GM12878 (cell line): ENCODE results near the gene RETREG3. TPM values are rescaled to one million over a fixed set of nuclear protein-coding genes. Genes with fewer than 3 reads are reported as not detected.

ENCODE experiments used
- ATAC-seq: fragments of 200-7000 bp; cut with Tn5 transposase; 3 replicates; pipeline ENCODE4 v1.9.1; 2020; ENCODE audit warnings: mild to moderate bottlenecking, moderate library complexity
- BruUV-seq: library from RNA; stranded (reverse); fragments of 400-500 nt; replicated peaks from 2 replicates; lab custom pipeline; 2021; lab: Mats Ljungman, UMichigan
- CTCF ChIA-PET: fragments of 300-600 bp; sonication (Branson Sonifier 250); formaldehyde crosslinking; extraction: SDS; loops from one replicate; lab custom pipeline; 2021; ENCODE audit warnings: inconsistent platforms; lab: Yijun Ruan, JAX
- POLR2A ChIA-PET: fragments of 350-600 bp; formaldehyde crosslinking; extraction: SDS; loops from one replicate; lab custom pipeline; 2021; ENCODE audit warnings: inconsistent platforms; lab: Charles Lee
- RAD21 ChIA-PET: fragments of 300-600 bp; sonication (Branson Sonifier 250); formaldehyde crosslinking; loops from one replicate; lab custom pipeline; 2023; ENCODE audit warnings: antibody characterized with exemption; ENCODE audit not compliant: unreplicated experiment; lab: Charles Lee
- SMC1A ChIA-PET: fragments of 300-600 bp; sonication (Branson Sonifier 250); formaldehyde crosslinking; loops from one replicate; lab custom pipeline; 2023; ENCODE audit not compliant: unreplicated experiment, uncharacterized antibody; lab: Charles Lee
- DNase-seq: peaks from one replicate; pipeline ENCODE4 v3.0.0-alpha.2; 2011; ENCODE audit warnings: low read depth, low spot score
- FAIRE-seq: peaks from 3 replicates; lab custom pipeline; 2011; peaks lifted over from hg19 to GRCh38; lab: Jason Lieb, UNC
- H2AFZ ChIP-seq: 2 replicates; pipeline ENCODE4 v1.6.0; 2011; ENCODE audit warnings: low read depth, low read length, control low read depth; ENCODE audit not compliant: control insufficient read depth
- H3K27ac ChIP-seq: 2 replicates; pipeline ENCODE4 v1.5.1; 2011; ENCODE audit warnings: control low read depth; ENCODE audit not compliant: control insufficient read depth, insufficient read depth
- H3K27me3 ChIP-seq, 2 experiments: replicated peaks in 1 of 2; 2 replicates each; pipeline versions ENCODE4 v1.6.0 to v1.6.1; 2011; ENCODE audit warnings: low read length in 1 of 2; ENCODE audit not compliant: control insufficient read depth in 2 of 2, insufficient read depth in 2 of 2
- H3K36me3 ChIP-seq, 2 experiments: 2 replicates each; pipeline ENCODE4 v1.5.1; 2011; ENCODE audit warnings: low read length in 1 of 2; ENCODE audit not compliant: control insufficient read depth in 2 of 2, insufficient read depth in 2 of 2
- H3K4me1 ChIP-seq: 2 replicates; pipeline ENCODE4 v1.6.1; 2011; ENCODE audit warnings: mild to moderate bottlenecking, low read length, moderate library complexity, mixed read lengths; ENCODE audit not compliant: control insufficient read depth, insufficient read depth
- H3K4me2 ChIP-seq: 2 replicates; pipeline ENCODE4 v1.6.0; 2011; ENCODE audit warnings: control low read depth; ENCODE audit not compliant: control insufficient read depth, insufficient read depth
- H3K4me3 ChIP-seq: fragments of 200-600 bp; sonication (generic); 2 replicates; pipeline ENCODE4 v1.5.1; 2016
- H3K79me2 ChIP-seq: 2 replicates; pipeline ENCODE4 v1.6.0; 2011; ENCODE audit warnings: low read length; ENCODE audit not compliant: control insufficient read depth, insufficient read depth
- H3K9ac ChIP-seq: 2 replicates; pipeline ENCODE4 v1.8.0; 2011; ENCODE audit warnings: low read length, control low read depth, mixed read lengths; ENCODE audit not compliant: control insufficient read depth, insufficient read depth
- H3K9me3 ChIP-seq: replicated peaks from 3 replicates; pipeline ENCODE4 v1.5.1; 2011; ENCODE audit warnings: mild to moderate bottlenecking, low read length; ENCODE audit not compliant: control insufficient read depth, insufficient read depth
- H4K20me1 ChIP-seq: 2 replicates; pipeline ENCODE4 v1.6.0; 2011; ENCODE audit not compliant: control insufficient read depth, insufficient read depth
- CBFB ChIP-seq: IDR thresholded peaks from 2 replicates; pipeline ENCODE4 v1.6.1; 2016; ENCODE audit warnings: antibody characterized with exemption, low read depth
- EED ChIP-seq: sonication (generic); IDR thresholded peaks from 2 replicates; pipeline ENCODE4 v1.6.1; 2016; ENCODE audit warnings: antibody characterized with exemption, low read depth
- MTA2 ChIP-seq: fragments of 450-650 bp; IDR thresholded peaks from 2 replicates; pipeline ENCODE4 v1.6.1; 2016; ENCODE audit warnings: low read depth, mild to moderate bottlenecking, moderate library complexity
- MYB ChIP-seq: fragments of 150-350 bp; IDR thresholded peaks from 2 replicates; pipeline ENCODE4 v1.6.1; 2014; ENCODE audit warnings: mild to moderate bottlenecking, low read depth, low read length, borderline replicate concordance
- NFYB ChIP-seq: IDR thresholded peaks from 2 replicates; pipeline ENCODE4 v1.6.1; 2011; ENCODE audit warnings: low read depth, mild to moderate bottlenecking, low read length, improper control_type of control experiment, moderate library complexity; ENCODE audit not compliant: insufficient read depth
- NR2C2 ChIP-seq: IDR thresholded peaks from 2 replicates; pipeline ENCODE4 v1.6.1; 2011; ENCODE audit warnings: borderline replicate concordance, low read depth; ENCODE audit not compliant: control insufficient read depth, insufficient read length
- ZNF384 ChIP-seq: IDR thresholded peaks from 2 replicates; pipeline ENCODE4 v1.6.1; 2012; ENCODE audit warnings: low read depth, mild to moderate bottlenecking, low read length, improper control_type of control experiment, borderline replicate concordance
- ZNF592 ChIP-seq: fragments of 450-650 bp; IDR thresholded peaks from 2 replicates; pipeline ENCODE4 v1.6.1; 2017; ENCODE audit warnings: mild to moderate bottlenecking, moderate library complexity
- WGBS: methylation state at CpG from one replicate; pipeline ENCODE4 v1.1.6; 2016; ENCODE audit warnings: low lambda C conversion rate; ENCODE audit not compliant: insufficient replicate concordance, insufficient coverage; ENCODE audit errors: missing lambda C conversion rate; 5-methylcytosine and 5-hydroxymethylcytosine counted together
- in situ Hi-C: fragments of 300-500 bp; cut with MboI; formaldehyde crosslinking; loops from 9 replicates; pipeline ENCODE4 v1.14.3; 2018; ENCODE audit warnings: mixed read lengths
- intact Hi-C: fragments of 100-400 bp; cut with micrococcal nuclease; formaldehyde crosslinking; loops from one replicate; pipeline ENCODE4 v1.14.2; 2022; ENCODE audit not compliant: unreplicated experiment
- polyA plus RNA-seq, 11 experiments: library from polyadenylated mRNA; depleted of rRNA in 4 of 11; unstranded in 6 of 11; stranded (reverse) in 5 of 11; fragments of >200 nt; fragmentation: Nextera tagmentation in 4 of 11; fragmentation: Illumina TruSeq in 1 of 11; extraction: Ambion mirVana in 4 of 11; extraction: Trizol in 1 of 11; gene quantifications; 1 replicate in 1 of 11; 2 replicates in 10 of 11; pipeline versions ENCODE4 v1.2.1 to v1.2.3, GENCODE V29; 2011 to 2016; ENCODE audit warnings: inconsistent platforms in 2 of 11, missing spikeins in 2 of 11, low read depth in 1 of 11
- total RNA-seq, 4 experiments: library from RNA; depleted of rRNA in 3 of 4; stranded (reverse); fragments of >200 nt in 3 of 4; fragmentation: Illumina TruSeq in 1 of 4; extraction: Trizol in 1 of 4; gene quantifications; 2 replicates each; pipeline versions ENCODE4 v1.2.1 to v1.2.3, GENCODE V29; 2013 to 2021
- TF ChIP-seq, protein P1 (sequence below): IDR thresholded peaks from 2 replicates; pipeline ENCODE4 v1.6.1; 2012; ENCODE audit warnings: low read length, inconsistent platforms
- TF ChIP-seq, protein P2 (sequence below), 3 experiments: IDR thresholded peaks in 2 of 3; conservative IDR thresholded peaks in 1 of 3; 2 replicates each; pipeline ENCODE4 v1.5.1; 2011; ENCODE audit warnings: low read depth in 3 of 3, low read length in 3 of 3, mild to moderate bottlenecking in 3 of 3, control low read depth in 2 of 3, moderate library complexity in 2 of 3, inconsistent platforms in 1 of 3, mixed read lengths in 1 of 3; ENCODE audit not compliant: control insufficient read depth in 2 of 3, insufficient read depth in 1 of 3; ENCODE audit errors: extremely low read depth in 1 of 3
- TF ChIP-seq, protein P3 (sequence below): fragments of 450-650 bp; IDR thresholded peaks from 2 replicates; pipeline ENCODE4 v1.6.1; 2018; ENCODE audit warnings: borderline replicate concordance, mild to moderate bottlenecking; ENCODE audit not compliant: partially characterized antibody
- TF ChIP-seq, protein P4 (sequence below): fragments of 450-650 bp; IDR thresholded peaks from 2 replicates; pipeline ENCODE4 v1.6.1; 2014; ENCODE audit warnings: mild to moderate bottlenecking

RETREG3 gene
- total and polyA plus RNA-seq, 10 of the 15 experiments (the other 5 are each of a cell fraction or from before 2014, with no cell fraction given) = 7.0 to 50.6 (median 27.3) TPM

DNA sequence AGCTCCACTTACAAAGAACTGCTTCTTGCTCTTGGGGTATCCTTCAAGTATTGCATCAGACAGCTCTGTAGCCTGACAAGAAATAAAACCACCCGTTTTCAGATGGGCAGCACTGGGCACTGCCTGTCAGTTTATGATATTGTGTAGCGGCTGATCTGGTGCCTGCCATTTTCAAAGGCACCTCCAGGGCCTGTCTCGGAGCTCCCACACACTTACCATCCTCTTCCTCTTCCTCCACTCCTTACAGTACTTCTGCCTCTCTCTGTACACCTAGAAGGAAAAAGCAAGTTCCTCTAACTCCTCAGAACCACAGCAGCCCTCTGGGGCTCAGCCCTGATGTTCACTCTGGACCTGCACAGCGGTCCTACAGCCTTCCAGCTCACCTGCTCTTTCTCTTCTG, 36.1 kb downstream of the RETREG3 start:
- Histone ChIP-seq H3K27ac (no peak overlapping the region), H3K4me3 (no peak overlapping the region), H3K9ac (no peak overlapping the region), H3K9me3 (no peaks in the 10 kb centered on the region), H4K20me1 (peaks cover 2% of the 10 kb centered on the region; the same call in 1 of the 2 replicates), H3K79me2 (peaks cover 15% of the 10 kb centered on the region), H3K36me3 (peaks cover 17 to 40% of the 10 kb centered on the region in 2 experiments), H3K4me2 (no peak overlapping the region), H3K4me1 (0 out of 2 replicates have a peak, but pooled peaks cover 3% of the 10 kb centered on the region), H3K27me3 (no peaks in the 10 kb centered on the region), H2AFZ (no peak overlapping the region)
- CTCF ChIA-PET = no interaction called here
- ATAC-seq = no peak
- no peak for FAIRE-seq
- DNase-seq = no peak
- SMC1A ChIA-PET = interaction anchor here (1.3 kb wide), 1 partner anchor 32 kb away, joined by 3 read pairs; no protein-coding TSS in a partner anchor
- POLR2A ChIA-PET = interaction anchor here (1.0 kb wide), 1 partner anchor 24 kb away, joined by 3 read pairs; no protein-coding TSS in a partner anchor
- RAD21 ChIA-PET = no interaction called here
- intact Hi-C loops = loop anchor here (10.0 kb wide), 1 partner anchor 362 kb away; no protein-coding TSS in a partner anchor
- BruUV-seq = no TSS peak
- WGBS = 71% methylated on average over 4 of the region's 4 CpGs
- in situ Hi-C loops = loop anchor here (10.0 kb wide), 1 partner anchor 192 kb away; the partner anchor contains the start of gene RAMP2
- TF ChIP-seq MYB (no peak), EED (no peak), ZNF384 (no peak), NR2C2 (no peak), ZNF592 (no peak), CBFB (no peak), NFYB (no peak), MTA2 (no peak)
- TF ChIP-seq, protein P1, sequence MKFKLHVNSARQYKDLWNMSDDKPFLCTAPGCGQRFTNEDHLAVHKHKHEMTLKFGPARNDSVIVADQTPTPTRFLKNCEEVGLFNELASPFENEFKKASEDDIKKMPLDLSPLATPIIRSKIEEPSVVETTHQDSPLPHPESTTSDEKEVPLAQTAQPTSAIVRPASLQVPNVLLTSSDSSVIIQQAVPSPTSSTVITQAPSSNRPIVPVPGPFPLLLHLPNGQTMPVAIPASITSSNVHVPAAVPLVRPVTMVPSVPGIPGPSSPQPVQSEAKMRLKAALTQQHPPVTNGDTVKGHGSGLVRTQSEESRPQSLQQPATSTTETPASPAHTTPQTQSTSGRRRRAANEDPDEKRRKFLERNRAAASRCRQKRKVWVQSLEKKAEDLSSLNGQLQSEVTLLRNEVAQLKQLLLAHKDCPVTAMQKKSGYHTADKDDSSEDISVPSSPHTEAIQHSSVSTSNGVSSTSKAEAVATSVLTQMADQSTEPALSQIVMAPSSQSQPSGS = no peak
- TF ChIP-seq, protein P2, sequence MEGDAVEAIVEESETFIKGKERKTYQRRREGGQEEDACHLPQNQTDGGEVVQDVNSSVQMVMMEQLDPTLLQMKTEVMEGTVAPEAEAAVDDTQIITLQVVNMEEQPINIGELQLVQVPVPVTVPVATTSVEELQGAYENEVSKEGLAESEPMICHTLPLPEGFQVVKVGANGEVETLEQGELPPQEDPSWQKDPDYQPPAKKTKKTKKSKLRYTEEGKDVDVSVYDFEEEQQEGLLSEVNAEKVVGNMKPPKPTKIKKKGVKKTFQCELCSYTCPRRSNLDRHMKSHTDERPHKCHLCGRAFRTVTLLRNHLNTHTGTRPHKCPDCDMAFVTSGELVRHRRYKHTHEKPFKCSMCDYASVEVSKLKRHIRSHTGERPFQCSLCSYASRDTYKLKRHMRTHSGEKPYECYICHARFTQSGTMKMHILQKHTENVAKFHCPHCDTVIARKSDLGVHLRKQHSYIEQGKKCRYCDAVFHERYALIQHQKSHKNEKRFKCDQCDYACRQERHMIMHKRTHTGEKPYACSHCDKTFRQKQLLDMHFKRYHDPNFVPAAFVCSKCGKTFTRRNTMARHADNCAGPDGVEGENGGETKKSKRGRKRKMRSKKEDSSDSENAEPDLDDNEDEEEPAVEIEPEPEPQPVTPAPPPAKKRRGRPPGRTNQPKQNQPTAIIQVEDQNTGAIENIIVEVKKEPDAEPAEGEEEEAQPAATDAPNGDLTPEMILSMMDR (IDR thresholded peaks at IDR 0.05 in 2 of 3, conservative IDR thresholded peaks at IDR 0.05 in 1 of 3; ENCODE audit: control insufficient read depth in 2 of 3, extremely low read depth in 1 of 3, insufficient read depth in 1 of 3, low read depth in 3 of 3, low read length in 3 of 3) = no peak
- TF ChIP-seq, protein P3, sequence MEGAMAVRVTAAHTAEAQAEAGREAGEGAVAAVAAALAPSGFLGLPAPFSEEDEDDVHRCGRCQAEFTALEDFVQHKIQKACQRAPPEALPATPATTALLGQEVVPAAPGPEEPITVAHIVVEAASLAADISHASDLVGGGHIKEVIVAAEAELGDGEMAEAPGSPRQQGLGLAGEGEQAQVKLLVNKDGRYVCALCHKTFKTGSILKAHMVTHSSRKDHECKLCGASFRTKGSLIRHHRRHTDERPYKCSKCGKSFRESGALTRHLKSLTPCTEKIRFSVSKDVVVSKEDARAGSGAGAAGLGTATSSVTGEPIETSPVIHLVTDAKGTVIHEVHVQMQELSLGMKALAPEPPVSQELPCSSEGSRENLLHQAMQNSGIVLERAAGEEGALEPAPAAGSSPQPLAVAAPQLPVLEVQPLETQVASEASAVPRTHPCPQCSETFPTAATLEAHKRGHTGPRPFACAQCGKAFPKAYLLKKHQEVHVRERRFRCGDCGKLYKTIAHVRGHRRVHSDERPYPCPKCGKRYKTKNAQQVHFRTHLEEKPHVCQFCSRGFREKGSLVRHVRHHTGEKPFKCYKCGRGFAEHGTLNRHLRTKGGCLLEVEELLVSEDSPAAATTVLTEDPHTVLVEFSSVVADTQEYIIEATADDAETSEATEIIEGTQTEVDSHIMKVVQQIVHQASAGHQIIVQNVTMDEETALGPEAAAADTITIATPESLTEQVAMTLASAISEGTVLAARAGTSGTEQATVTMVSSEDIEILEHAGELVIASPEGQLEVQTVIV = no peak
- TF ChIP-seq, protein P4, sequence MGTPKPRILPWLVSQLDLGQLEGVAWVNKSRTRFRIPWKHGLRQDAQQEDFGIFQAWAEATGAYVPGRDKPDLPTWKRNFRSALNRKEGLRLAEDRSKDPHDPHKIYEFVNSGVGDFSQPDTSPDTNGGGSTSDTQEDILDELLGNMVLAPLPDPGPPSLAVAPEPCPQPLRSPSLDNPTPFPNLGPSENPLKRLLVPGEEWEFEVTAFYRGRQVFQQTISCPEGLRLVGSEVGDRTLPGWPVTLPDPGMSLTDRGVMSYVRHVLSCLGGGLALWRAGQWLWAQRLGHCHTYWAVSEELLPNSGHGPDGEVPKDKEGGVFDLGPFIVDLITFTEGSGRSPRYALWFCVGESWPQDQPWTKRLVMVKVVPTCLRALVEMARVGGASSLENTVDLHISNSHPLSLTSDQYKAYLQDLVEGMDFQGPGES = no peak
